ENCODE measurements around the gene RPTOR. TPM values are rescaled to one million over a fixed set of nuclear protein-coding genes. Genes with fewer than 3 reads are reported as not detected.

The RPTOR gene
- total RNA-seq, 1 experiment from 2014 or later = 25.1 TPM

DNA sequence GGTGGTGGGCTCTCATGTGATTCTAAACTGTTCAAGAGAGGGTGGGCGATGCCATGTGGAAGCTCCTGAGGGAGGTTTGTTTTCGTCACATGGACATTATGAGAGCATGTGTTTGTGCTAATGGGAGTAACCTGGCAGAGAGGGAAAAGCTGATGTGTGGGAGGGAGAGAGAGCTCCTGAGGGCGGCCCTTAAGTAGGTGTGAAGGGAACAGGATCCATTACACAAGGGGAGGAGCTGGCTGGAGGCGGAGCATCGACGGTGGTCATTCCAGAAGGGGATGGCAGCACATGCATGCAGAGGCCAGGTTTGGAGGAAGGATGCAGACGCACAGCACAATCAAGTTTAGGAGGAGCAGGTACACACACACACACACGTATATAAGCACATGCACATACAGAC lies 197.5 kb downstream of the RPTOR start:
- H3K79me2 ChIP-seq (ENCODE audit: insufficient read depth, low read length) = no peaks in the 10 kb centered on the region
- H3K4me1 Mint-ChIP-seq = peaks cover 6 to 8% of the 10 kb centered on the region in 2 experiments
- H2BK5ac ChIP-seq (ENCODE audit: insufficient read length, low read length) = no peak overlapping the region
- H3K56ac ChIP-seq (ENCODE audit: insufficient read length, low read depth, low read length) = no peak overlapping the region
- no peak overlapping the region for H2BK120ac ChIP-seq (ENCODE audit: low read depth, low read length, poor library complexity, severe bottlenecking)
- no peak overlapping the region for H3K18ac ChIP-seq (ENCODE audit: insufficient read length, low read depth, low read length)
- H3K14ac ChIP-seq (ENCODE audit: insufficient read depth, low read length) = no peak overlapping the region
- H4K20me1 ChIP-seq (ENCODE audit: control insufficient read depth, insufficient read depth, insufficient read length) = no peaks in the 10 kb centered on the region
- no peak overlapping the region for H3K4me2 ChIP-seq (ENCODE audit: insufficient read depth, insufficient read length, low read length)
- H4K5ac ChIP-seq (ENCODE audit: insufficient read length, low read depth, low read length) = no peak overlapping the region
- no peak overlapping the region for H3K4me3 Mint-ChIP-seq
- H2AFZ ChIP-seq (ENCODE audit: low read length) = no peak overlapping the region
- no peak overlapping the region for H2BK20ac ChIP-seq (ENCODE audit: low read depth, low read length, poor library complexity, severe bottlenecking)
- no peak overlapping the region for H3K27ac Mint-ChIP-seq
- DNase-seq = no peak
- H3K27me3 Mint-ChIP-seq (ENCODE audit: low read depth) = peaks cover 3% of the 10 kb centered on the region
- no peak overlapping the region for H4K8ac ChIP-seq (replicated peaks; ENCODE audit: insufficient read length, low read depth, low read length)
- H2AK5ac ChIP-seq (ENCODE audit: insufficient read length, low read length) = no peak overlapping the region
- no peak overlapping the region for H3T11ph ChIP-seq (ENCODE audit: low read length)
- peaks cover 9 to 17% of the 10 kb centered on the region in 2 experiments for H3K9me3 Mint-ChIP-seq
- no peaks in the 10 kb centered on the region for H3K9me3 ChIP-seq (ENCODE audit: control insufficient read depth, low read depth, low read length)
- H3K27ac ChIP-seq (ENCODE audit: insufficient read length, low read depth, low read length) = no peak overlapping the region
- H3K79me1 ChIP-seq (ENCODE audit: insufficient read depth, low read depth, low read length, poor library complexity, severe bottlenecking) = no peaks in the 10 kb centered on the region
- H3K9ac ChIP-seq (ENCODE audit: extremely low read depth, insufficient read length, low read length) = no peak overlapping the region
- no peak overlapping the region for H3K4ac ChIP-seq (ENCODE audit: low read depth, low read length)
- no peaks in the 10 kb centered on the region for H3K27me3 ChIP-seq (ENCODE audit: insufficient read depth, low read length)
- no peak overlapping the region for H2BK12ac ChIP-seq (ENCODE audit: insufficient read length, low read depth, low read length)
- no peak overlapping the region for H2BK15ac ChIP-seq (ENCODE audit: low read depth, low read length)
- TF ChIP-seq, protein P1, sequence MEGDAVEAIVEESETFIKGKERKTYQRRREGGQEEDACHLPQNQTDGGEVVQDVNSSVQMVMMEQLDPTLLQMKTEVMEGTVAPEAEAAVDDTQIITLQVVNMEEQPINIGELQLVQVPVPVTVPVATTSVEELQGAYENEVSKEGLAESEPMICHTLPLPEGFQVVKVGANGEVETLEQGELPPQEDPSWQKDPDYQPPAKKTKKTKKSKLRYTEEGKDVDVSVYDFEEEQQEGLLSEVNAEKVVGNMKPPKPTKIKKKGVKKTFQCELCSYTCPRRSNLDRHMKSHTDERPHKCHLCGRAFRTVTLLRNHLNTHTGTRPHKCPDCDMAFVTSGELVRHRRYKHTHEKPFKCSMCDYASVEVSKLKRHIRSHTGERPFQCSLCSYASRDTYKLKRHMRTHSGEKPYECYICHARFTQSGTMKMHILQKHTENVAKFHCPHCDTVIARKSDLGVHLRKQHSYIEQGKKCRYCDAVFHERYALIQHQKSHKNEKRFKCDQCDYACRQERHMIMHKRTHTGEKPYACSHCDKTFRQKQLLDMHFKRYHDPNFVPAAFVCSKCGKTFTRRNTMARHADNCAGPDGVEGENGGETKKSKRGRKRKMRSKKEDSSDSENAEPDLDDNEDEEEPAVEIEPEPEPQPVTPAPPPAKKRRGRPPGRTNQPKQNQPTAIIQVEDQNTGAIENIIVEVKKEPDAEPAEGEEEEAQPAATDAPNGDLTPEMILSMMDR (conservative IDR thresholded peaks at IDR 0.05) = no peak
- no peak overlapping the region for H4K91ac ChIP-seq (ENCODE audit: insufficient read length, low read depth, low read length)
- no peaks in the 10 kb centered on the region for H3K4me1 ChIP-seq (ENCODE audit: insufficient read depth, low read length)
- H3K36me3 Mint-ChIP-seq (ENCODE audit: insufficient read depth in 1 of 3, low read depth in 3 of 3) = peaks cover 29 to 36% (median 30%) of the 10 kb centered on the region in 3 experiments
- H3K23ac ChIP-seq (ENCODE audit: insufficient read length, low read depth, low read length) = no peak overlapping the region
- no peaks in the 10 kb centered on the region for H3K23me2 ChIP-seq (ENCODE audit: insufficient read length, low read depth, low read length, poor library complexity, severe bottlenecking)
- no CpG with 5 or more reads among the region's 8 CpGs for WGBS (ENCODE audit: extremely low coverage, insufficient read length, low lambda C conversion rate)

Data from H9 (cell line).